ENCODE data around the gene LPP.

Gene LPP

GRCh38 chr3:188822004-188822403 is 668.0 kb downstream of the LPP start:
- DNase-seq = no peak

DNA sequence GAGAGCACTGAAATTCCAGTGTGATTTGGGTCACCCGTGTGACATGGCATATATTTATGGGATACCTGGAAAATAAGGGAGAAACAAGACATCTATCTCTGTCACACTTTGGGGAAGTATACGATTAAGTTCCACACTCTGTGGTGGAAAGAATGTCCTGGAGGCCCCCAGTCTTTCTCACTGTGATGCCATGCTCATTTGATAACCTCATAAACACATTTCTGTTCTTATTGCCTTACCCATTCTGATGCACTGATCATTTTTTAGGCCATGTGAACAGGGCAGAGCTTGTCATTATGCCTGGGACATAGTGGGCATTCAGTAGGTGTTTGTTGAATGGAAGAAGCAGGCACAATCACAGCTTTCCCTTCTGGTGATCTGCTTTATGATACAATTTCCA is 668.5 kb downstream of the LPP start:
- DNase-seq = no peak

DNA sequence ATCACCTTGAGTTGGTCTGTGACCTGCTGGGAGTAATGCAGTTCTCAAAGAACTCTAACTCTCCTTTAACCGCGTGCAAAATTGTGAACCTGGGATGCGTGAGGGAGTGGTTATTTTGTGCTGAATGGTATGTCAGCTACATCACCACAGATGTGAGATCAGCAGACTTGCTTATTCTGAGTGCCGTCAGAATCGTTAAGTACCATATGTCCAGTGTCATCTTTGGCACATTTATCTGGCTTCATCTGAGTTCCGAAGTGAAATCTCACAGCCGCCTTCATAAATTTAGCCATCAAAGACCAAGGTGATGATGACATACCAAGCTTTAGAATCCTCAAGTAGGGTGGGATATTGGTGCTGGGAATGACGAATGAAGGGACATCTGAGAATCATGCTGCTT is 670.6 kb downstream of the LPP start:
- DNase-seq = peak; percentile 20

GRCh38 chr3:188825901-188826300 is 671.9 kb downstream of the LPP start:
- DNase-seq = no peak

DNA sequence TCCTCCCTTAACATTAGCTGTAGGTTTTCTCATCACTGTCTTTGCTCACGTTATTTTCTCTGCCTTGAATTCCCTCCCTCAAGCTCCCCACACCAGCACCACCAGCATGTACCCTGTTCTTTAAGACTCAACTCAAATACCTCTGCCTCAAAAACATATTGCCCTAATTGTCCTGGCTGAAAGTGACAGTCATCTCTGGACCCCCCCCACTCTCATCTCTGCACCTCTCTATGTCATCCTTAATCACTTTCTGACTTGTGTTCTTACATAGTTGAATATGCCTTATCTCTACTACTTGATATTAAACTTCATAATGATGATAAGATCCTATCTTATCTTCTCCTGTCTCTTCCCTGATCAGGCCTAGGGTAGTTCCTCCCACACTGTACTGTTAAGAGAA is 672.6 kb downstream of the LPP start:
- no peak for DNase-seq

DNA sequence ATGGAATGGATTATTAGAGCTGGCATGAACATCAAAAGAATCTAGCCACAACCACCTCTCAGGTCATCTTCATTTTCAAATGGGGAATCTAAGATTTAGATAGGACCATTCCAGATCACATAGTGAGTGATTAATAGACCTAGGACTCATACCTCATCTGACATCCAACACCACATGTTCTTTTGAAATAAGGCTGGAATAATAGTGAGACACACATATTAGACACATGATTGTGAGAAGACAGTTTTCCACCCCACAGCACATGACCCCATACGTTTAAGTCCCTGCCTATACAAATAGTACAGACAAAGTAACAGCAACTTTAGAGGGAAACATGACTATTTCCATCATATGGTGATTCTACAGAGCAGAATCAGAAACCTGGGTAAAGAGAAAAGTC is 673.1 kb downstream of the LPP start:
- DNase-seq = no peak

GRCh38 chr3:188827576-188827975 is 673.6 kb downstream of the LPP start:
- peak; percentile 33 for DNase-seq

- no peak for DNase-seq
Observed at GRCh38 chr3:188829130-188829529, 675.2 kb downstream of the LPP start.

GRCh38 chr3:188829576-188829975 is 675.6 kb downstream of the LPP start:
- no peak for DNase-seq

DNA sequence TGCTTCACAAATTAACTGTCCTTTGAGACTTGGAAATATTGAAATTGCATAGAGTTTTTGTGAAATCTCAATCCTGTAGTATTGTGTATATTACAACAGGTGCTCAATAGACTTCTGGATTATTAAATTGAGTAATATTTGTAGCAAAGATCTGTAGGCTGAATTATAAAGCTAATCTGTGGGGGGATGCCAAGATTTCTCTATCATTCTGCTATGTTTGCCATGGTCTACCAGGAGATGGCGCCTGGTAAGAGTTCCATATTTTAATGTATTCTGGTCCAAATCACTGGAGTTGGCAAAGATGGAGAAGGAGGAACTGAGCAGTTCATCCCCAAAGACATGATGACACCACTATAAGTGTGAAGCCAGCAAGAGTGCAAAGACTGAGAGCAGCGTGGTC is 676.9 kb downstream of the LPP start:
- peak; percentile 24 for DNase-seq

DNA sequence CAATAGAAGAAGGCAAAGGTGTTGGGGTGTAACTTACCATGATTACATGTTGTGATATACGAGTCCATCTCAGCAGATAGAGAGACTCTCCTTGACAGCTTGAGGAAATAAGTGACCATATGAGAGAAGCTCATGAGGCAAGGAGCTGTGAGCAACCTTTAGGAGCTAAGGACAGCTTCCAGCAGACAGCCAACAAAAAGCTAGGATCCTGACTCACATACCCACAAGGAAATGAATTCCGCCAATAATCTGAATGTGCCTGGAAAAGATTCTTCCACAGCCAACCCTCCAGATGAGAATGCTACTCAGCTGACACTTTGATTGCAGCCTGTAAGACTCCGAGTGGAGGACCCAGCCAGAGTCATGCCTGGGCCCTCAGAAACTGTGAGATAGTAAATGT is 678.2 kb downstream of the LPP start:
- DNase-seq = peak; percentile 20

DNA sequence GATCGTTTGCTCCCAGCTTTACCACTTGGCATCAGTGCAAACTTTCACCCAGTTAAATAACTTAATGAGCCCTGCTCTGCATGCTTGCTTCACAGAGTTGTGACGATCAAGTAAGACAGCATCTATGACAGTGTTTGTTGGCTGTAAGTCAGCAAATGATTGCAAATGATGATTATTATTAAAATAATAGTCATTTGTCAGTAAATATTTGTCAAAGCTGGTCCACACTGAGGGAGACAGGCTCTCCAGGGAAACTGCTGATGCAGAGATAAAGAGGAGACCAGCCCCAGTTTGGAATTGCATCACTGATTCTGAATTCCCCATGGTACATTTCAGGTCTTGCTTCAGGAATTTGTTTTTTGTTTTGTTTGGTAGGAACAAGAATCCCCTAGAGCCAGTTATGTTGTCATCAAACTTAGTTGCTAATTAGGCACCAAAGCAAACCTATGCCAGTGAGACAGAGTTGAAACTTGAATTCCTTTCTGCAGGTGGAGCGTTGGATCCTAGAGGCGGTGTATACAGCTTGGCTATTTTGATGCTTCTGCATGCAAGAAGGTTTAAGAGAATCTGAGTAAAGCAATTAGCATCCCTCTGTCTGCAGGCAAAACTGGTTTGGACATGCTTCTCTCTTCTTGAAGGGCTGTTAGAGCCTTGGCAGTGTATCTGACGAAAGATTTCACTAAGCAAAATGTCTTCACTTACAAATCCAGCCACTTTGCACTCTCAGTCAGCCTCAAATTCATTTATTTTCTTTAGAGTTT is 679.2 kb downstream of the LPP start:
- DNase-seq = peak; percentile 26

DNA sequence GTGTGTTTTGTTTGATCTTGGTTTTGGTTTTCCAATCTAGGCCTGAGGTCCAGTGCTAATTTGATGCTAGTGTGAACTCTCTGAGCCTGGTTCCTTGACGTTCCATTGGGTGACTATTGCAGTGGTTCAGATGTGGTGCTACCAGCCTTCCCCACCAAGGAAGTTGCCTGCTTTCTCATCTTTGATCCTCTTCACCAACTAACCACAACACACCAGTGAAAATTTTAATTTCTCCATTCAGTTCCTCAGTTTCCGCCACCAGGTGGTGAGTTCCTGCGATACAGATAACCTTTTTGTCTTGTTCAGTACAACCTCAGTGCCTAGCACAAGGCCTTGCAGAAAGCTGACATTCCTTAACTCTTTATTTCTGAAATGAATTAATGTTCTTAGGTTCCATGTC is 680.4 kb downstream of the LPP start:
- DNase-seq = no peak

GRCh38 chr3:188839187-188839695 is 685.3 kb downstream of the LPP start:
- DNase-seq = no peak

- no peak for DNase-seq
Observed at GRCh38 chr3:188840290-188840689, 686.3 kb downstream of the LPP start.

DNA sequence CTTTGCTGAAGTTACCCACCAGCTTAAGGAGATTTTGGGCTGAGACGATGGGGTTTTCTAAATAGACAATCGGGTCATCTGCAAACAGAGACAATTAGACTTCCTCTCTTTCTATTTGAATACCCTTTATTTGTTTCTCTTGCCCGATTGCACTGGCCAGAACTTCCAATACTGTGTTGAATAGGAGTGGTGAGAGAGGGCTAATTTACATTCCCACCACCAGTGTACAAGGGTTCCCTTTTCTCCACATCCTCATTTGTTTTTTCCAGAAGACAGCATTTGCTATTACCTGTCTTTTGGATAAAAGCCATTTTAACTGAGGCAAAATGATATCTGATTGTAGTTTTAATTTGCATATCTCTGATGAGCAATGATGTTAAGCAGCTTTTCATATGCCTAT is 687.9 kb downstream of the LPP start:
- no peak for DNase-seq

DNA sequence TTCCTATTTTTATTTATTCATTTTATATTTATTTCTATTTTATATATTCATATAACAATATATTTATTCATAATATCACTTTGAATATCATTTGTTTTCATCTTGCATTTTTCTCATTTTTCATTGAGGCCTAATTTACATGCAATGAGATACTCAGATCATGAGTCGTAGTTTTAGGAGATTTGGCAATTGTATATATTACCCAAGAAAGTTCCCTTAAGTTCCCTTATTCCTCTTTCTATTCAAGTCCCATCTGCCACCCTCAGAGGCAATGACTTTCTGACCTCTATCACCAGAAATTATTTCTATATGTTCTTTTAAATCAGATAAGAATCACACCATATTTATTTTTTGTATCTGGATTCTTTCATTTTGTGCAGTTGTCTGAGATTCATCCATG is 688.7 kb downstream of the LPP start:
- DNase-seq = peak; percentile 62

- DNase-seq = no peak
Observed at GRCh38 chr3:188844096-188844495, 690.1 kb downstream of the LPP start.

DNA sequence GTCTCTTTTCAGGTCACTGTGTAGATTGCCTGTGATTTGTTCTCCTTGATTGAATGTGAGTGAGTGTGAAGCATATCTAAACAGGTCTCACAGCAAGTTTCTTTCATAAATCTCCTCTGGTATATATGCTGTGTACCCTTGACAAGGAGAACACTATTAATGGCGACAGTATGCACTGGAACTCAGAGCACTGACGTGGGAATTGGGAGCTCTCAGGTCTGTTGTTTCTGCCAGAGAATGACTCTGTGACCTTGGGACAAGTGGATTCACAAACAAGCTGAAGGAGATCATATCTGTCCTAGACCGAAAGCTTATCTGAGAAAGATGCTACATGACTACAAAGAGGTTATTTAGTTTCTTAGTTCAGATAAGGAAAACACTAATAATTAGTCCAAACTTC is 691.6 kb downstream of the LPP start:
- no peak for DNase-seq

GRCh38 chr3:188848947-188849346 is 695.0 kb downstream of the LPP start:
- no peak for DNase-seq

GRCh38 chr3:188853856-188854771 is 700.2 kb downstream of the LPP start:
- peak; percentile 56 for DNase-seq

DNA sequence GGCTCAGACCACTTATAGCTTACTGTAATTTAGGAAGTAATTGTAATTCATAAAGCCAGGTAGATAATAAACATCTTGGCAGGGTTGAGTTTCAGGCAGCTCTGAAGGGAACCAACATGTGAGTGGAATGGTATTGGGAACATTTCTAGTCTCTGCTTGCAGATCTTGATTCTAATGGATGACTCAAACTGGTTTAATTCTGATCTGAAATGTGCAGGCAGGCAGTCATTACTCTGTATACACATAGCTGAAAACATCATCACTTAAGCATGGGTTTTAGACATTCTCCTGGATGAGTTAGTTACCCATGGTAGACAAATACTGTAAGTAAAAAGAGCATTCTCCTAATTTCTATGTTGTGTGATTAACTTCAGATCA is 700.8 kb downstream of the LPP start:
- DNase-seq = peak; percentile 70

GRCh38 chr3:188855675-188856074 is 701.7 kb downstream of the LPP start:
- DNase-seq = no peak

DNA sequence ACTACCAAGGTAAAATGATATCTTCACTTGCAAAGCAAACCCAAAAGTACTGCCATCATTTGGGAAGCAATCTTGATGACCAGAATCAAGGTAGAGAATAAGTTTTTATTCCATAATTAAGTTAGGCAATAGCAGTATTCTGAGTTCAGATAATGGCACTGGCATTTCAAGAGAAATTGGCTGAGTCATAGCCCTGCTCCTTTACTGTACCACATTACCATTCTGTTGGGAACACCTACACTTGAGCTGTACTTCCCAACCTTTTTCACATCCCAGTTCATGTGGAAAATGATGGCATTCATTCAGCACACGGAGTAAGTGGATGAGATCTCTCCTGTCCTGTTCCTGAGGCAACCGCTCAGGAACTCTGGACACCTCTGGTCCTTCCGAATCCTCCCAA is 706.2 kb downstream of the LPP start:
- DNase-seq = peak; percentile 22
